NB4 (cell line): ENCODE results near the gene IREB2.

Source experiments
- DNase-seq: peaks from one replicate; pipeline ENCODE4 v3.0.0; 2010; ENCODE audit warnings: low read depth
- H3K4me3 ChIP-seq: one replicate; pipeline ENCODE4 v1.5.1; 2011; ENCODE audit warnings: mild to moderate bottlenecking, low read depth, low read length, moderate library complexity
- CTCF ChIP-seq: IDR thresholded peaks from one replicate; pipeline ENCODE4 v1.5.1; 2012; ENCODE audit warnings: low read depth, low read length
- MAX ChIP-seq: IDR thresholded peaks from 2 replicates; pipeline ENCODE4 v1.6.1; 2011; ENCODE audit warnings: low read depth, low read length
- MYC ChIP-seq: IDR thresholded peaks from 2 replicates; pipeline ENCODE4 v1.6.1; 2011; ENCODE audit warnings: low read depth, low read length
- POLR2A ChIP-seq: IDR thresholded peaks from 2 replicates; pipeline ENCODE4 v1.6.1; 2011; ENCODE audit warnings: mild to moderate bottlenecking; ENCODE audit not compliant: insufficient read length; ENCODE audit errors: extremely low read depth

Gene IREB2

GRCh38 chr15:78469031-78469430 is 31.0 kb downstream of the IREB2 start:
- no peak overlapping the region for H3K4me3 ChIP-seq
- TF ChIP-seq MAX: no peak
- no peak for TF ChIP-seq CTCF
- no peak for TF ChIP-seq MYC
- TF ChIP-seq POLR2A: no peak
- DNase-seq: no peak

GRCh38 chr15:78477295-78477694 is 39.3 kb downstream of the IREB2 start:
- TF ChIP-seq MAX (no peak), POLR2A (no peak), MYC (no peak), CTCF (no peak)
- no peak for DNase-seq
- H3K4me3 ChIP-seq: no peak overlapping the region

- H3K4me3 ChIP-seq: no peak overlapping the region
- TF ChIP-seq MAX (no peak), POLR2A (no peak), CTCF (no peak), MYC (no peak)
- no peak for DNase-seq
Measured at GRCh38 chr15:78479650-78480049, 41.6 kb downstream of the IREB2 start.

GRCh38 chr15:78481917-78482316 is 43.9 kb downstream of the IREB2 start:
- DNase-seq: no peak
- TF ChIP-seq MYC: no peak
- TF ChIP-seq CTCF: no peak
- no peak for TF ChIP-seq POLR2A
- no peak for TF ChIP-seq MAX
- H3K4me3 ChIP-seq: no peak overlapping the region

GRCh38 chr15:78492872-78493271 is 54.9 kb downstream of the IREB2 start:
- no peak overlapping the region for H3K4me3 ChIP-seq
- TF ChIP-seq MAX (no peak), CTCF (no peak), MYC (no peak), POLR2A (no peak)
- no peak for DNase-seq

GRCh38 chr15:78501857-78502256 is 63.8 kb downstream of the IREB2 start:
- TF ChIP-seq MAX (no peak), POLR2A (no peak), CTCF (no peak), MYC (no peak)
- no peak overlapping the region for H3K4me3 ChIP-seq
- DNase-seq: no peak
